Stimulated activated naive B cell treated with anti-CD40 and anti-IgM and Interleukin-4, amounts not matched to agents 10 μg/mL and 1 μg/mL and 100 μg/mL, for 72 hours (primary cell): ENCODE results near the gene LTBP1.
A peak's percentile ranks its signal among the peaks of the same experiment; 100 is the strongest.

Experiments
- ATAC-seq, 2 donors: fragments of 150-1000 bp; cut with Tn5 transposase; replicated peaks; 2 replicates each; pipeline ENCODE4 v1.10.0; 2021; ENCODE audit warnings: moderate library complexity in 1 of 2
- DNase-seq: peaks from one replicate; pipeline ENCODE4 v3.0.0; 2021
- H3K27ac Mint-ChIP-seq: one replicate; pipeline ENCODE4 v1.8.0; 2022; ENCODE audit warnings: mild to moderate bottlenecking, mixed read lengths
- H3K27me3 Mint-ChIP-seq, 2 donors: one replicate each; pipeline ENCODE4 v1.8.0; 2022; ENCODE audit warnings: mixed read lengths in 2 of 2
- H3K36me3 Mint-ChIP-seq, 2 donors: one replicate each; pipeline ENCODE4 v1.8.0; 2022; ENCODE audit warnings: mixed read lengths in 2 of 2, mild to moderate bottlenecking in 1 of 2
- H3K4me1 Mint-ChIP-seq, 2 donors: one replicate each; pipeline ENCODE4 v1.8.0; 2022; ENCODE audit warnings: mixed read lengths in 2 of 2, mild to moderate bottlenecking in 1 of 2
- H3K4me3 Mint-ChIP-seq, 2 donors: one replicate each; pipeline ENCODE4 v1.8.0; 2022; ENCODE audit warnings: mild to moderate bottlenecking in 2 of 2, mixed read lengths in 2 of 2, moderate library complexity in 1 of 2
- H3K9me3 Mint-ChIP-seq, 2 donors: one replicate each; pipeline ENCODE4 v1.8.0; 2022; ENCODE audit warnings: mixed read lengths in 2 of 2, mild to moderate bottlenecking in 1 of 2

Gene LTBP1

DNA sequence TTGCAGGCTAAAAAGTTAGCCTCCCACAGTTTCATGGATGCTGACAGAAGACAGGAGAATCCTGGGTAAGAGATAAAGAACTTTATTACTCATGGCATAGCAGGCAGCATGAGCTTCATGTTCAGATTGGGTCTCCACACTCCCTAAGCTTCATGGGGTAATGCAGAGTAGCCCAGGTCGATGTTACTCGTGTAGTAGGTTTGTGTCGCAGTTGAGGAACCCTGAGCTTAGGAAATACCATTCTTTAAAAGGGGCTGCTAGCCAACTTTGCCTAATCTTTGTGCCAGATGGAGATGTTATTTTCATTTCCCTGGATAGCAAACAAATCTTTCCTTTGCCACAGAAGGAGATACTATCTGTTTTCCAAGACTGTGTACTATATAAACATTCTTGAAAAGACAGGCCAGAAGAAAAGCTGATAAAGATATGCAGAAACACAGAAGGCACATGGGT, 117.6 kb downstream of the LTBP1 start:
- Mint-ChIP-seq H3K4me1 (no peaks in the 10 kb centered on the region), H3K9me3 (no peaks in the 10 kb centered on the region), H3K4me3 (no peak overlapping the region), H3K27me3 (peaks cover 8 to 10% of the 10 kb centered on the region in 2 donors), H3K27ac (no peak overlapping the region), H3K36me3 (no peaks in the 10 kb centered on the region)
- DNase-seq (no peak), ATAC-seq (no peak)

DNA sequence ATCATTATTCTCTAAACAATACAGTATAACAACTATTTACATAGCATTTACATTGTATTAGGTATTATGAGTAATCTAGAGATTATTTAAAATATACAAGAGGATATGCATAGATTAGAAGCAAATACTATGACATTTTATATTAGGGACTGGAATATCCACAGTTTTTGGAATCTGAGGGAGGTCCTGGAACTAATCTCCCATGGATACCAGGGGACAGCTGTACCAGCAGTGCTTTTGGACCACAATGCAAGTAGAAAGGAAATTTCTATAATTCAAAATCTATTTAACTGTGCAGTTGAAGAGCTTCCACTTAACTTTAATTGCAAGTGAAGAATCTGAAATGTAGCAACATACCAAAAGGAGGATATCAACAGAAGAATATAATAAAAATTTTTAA, 120.8 kb downstream of the LTBP1 start:
- no peaks in the 10 kb centered on the region for H3K9me3 Mint-ChIP-seq

GRCh38 chr2:33068261-33068660, 121.5 kb downstream of the LTBP1 start:
- DNase-seq, result no peak
- no peaks in the 10 kb centered on the region for H3K9me3 Mint-ChIP-seq

More for the DNA sequence above, 120.8 kb downstream of the LTBP1 start:
- H3K27me3 Mint-ChIP-seq, result peaks cover 6 to 16% of the 10 kb centered on the region in 2 donors
- no peak overlapping the region for H3K4me3 Mint-ChIP-seq
- no peak for DNase-seq
- H3K36me3 Mint-ChIP-seq, result no peaks in the 10 kb centered on the region
- no peaks in the 10 kb centered on the region for H3K4me1 Mint-ChIP-seq
- ATAC-seq, result no peak
- H3K27ac Mint-ChIP-seq, result no peak overlapping the region

DNA sequence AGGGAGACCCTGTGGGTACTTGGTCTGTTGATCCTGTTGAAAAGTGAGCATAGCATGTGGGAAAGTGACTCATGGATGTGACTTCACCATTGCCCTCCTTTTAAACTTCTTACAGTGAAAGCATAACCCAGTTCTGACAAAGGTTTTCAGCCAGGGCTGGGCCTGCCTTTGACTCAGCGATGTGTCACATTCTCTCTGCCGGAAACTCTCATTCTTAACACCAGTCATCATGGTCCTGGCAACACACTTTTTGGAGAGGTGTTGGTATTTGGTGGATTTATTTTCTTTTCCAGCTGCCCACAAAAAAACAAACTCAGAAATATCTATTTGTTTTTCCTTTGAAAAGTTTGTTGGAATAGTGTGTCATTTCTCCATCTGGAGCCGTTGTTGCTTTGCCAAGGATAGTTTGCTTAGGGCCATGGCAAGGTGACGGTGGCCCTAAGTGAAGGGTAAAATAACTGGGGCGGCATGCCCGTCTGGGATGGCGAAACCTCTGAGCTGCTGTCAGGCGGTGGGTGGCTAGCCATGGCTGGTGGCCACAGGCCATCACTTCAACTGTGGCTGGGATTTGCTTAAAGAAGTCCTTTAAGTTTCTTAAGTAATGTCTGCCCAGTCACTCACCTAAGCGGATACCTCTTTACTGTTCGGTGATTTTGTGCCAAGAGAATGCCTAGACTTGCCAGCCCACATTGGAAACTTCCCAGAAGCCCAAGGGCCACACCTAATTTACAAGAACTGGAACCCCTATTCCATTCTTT, 123.3 kb downstream of the LTBP1 start:
- DNase-seq (no peak), ATAC-seq (no peak)
- Mint-ChIP-seq H3K9me3 (no peaks in the 10 kb centered on the region), H3K36me3 (no peaks in the 10 kb centered on the region), H3K4me3 (no peak overlapping the region), H3K4me1 (no peaks in the 10 kb centered on the region), H3K27ac (no peak overlapping the region), H3K27me3 (peaks cover 4 to 14% of the 10 kb centered on the region in 2 donors)

More at GRCh38 chr2:33068261-33068660, 121.5 kb downstream of the LTBP1 start:
- Mint-ChIP-seq H3K27ac (no peak overlapping the region), H3K4me1 (no peaks in the 10 kb centered on the region), H3K27me3 (peaks cover 4 to 14% of the 10 kb centered on the region in 2 donors), H3K4me3 (no peak overlapping the region), H3K36me3 (no peaks in the 10 kb centered on the region)
- no peak for ATAC-seq

- H3K4me3 Mint-ChIP-seq, result no peak overlapping the region
- no peak for ATAC-seq
- no peak for DNase-seq
- H3K9me3 Mint-ChIP-seq, result no peaks in the 10 kb centered on the region
- H3K27ac Mint-ChIP-seq, result no peak overlapping the region
- H3K27me3 Mint-ChIP-seq, result peaks cover 4 to 14% of the 10 kb centered on the region in 2 donors
- no peaks in the 10 kb centered on the region for H3K36me3 Mint-ChIP-seq
- H3K4me1 Mint-ChIP-seq, result no peaks in the 10 kb centered on the region
These were observed 124.8 kb downstream of the LTBP1 start for GRCh38 chr2:33071591-33071990.

DNA sequence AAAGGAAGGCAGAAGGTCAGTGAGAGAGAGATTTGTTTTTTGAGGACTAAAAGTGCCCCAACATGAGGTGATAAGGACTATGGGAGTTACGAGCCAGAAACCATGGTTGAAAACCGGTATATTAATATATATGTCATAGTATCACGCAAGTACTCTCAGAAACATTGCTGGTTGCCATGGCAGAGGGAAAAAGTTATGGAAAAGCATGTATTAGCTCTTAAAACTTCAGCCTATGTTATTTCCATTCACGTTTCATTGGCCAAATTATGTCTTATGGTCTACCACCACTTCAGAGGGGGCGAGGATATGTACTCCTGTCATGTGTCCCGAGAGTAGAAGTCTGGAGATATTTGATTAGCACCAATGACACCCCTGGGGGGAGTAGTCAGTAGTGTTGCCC, 125.9 kb downstream of the LTBP1 start:
- Mint-ChIP-seq H3K27me3 (peaks cover 4 to 14% of the 10 kb centered on the region in 2 donors), H3K4me1 (peaks cover 0 to under 1% of the 10 kb centered on the region in 2 donors), H3K4me3 (no peak overlapping the region), H3K9me3 (no peaks in the 10 kb centered on the region), H3K27ac (no peak overlapping the region), H3K36me3 (no peaks in the 10 kb centered on the region)
- DNase-seq, result no peak
- ATAC-seq, result no peak

DNA sequence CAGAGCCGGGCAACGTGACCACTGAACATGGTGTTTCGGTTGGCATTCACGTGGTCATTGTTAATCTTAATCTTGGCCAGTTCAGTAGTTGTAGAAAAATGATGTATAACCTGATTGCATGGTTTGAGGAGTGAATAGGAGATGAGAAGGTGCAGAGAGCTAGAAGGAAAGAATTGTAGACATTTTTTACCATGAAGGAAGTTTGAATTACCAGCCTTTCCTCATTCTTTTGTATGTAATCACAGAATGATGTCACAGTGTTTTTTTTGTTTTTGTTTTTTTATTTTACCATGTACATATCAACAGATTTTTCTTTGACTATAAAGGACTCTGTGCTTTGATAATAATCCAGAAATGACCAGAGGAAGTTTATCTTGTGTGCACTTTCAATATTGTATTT, 126.3 kb downstream of the LTBP1 start:
- Mint-ChIP-seq H3K9me3 (no peaks in the 10 kb centered on the region), H3K27me3 (peaks cover 4 to 14% of the 10 kb centered on the region in 2 donors), H3K36me3 (no peaks in the 10 kb centered on the region)

DNA sequence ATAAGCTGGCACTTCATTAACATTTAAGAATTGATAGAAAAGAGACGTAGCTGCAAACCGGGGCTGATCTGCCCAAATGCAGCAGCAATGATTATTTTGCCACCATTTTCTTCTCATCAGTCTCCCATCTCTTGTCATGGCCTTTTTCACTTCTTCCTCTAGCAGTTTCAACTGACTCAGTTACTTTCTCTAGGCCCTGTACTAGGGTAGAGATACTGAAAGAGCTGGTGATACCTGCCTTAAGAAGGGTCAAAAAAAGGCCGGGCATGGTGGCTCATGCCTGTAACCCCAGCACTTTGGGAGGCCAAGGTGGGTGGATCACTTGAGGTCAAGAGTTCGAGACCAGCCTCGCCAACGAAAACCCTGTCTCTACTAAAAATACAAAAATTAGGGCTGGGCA, 127.4 kb downstream of the LTBP1 start:
- Mint-ChIP-seq H3K4me3 (no peak overlapping the region), H3K9me3 (no peaks in the 10 kb centered on the region), H3K27me3 (peaks cover 2 to 11% of the 10 kb centered on the region in 2 donors), H3K36me3 (no peaks in the 10 kb centered on the region), H3K27ac (no peak overlapping the region), H3K4me1 (peaks cover 0 to 7% of the 10 kb centered on the region in 2 donors)
- no peak for ATAC-seq
- DNase-seq, result no peak

More for the DNA sequence above, 126.3 kb downstream of the LTBP1 start:
- ATAC-seq, result no peak
- no peak overlapping the region for H3K27ac Mint-ChIP-seq
- H3K4me1 Mint-ChIP-seq, result peaks cover 0 to 4% of the 10 kb centered on the region in 2 donors
- H3K4me3 Mint-ChIP-seq, result no peak overlapping the region
- DNase-seq, result no peak

GRCh38 chr2:33077311-33077710, 130.6 kb downstream of the LTBP1 start:
- Mint-ChIP-seq H3K36me3 (no peaks in the 10 kb centered on the region), H3K27ac (no peak overlapping the region), H3K9me3 (peaks cover 2 to 3% of the 10 kb centered on the region in 2 donors), H3K27me3 (peaks cover 0 to 1% of the 10 kb centered on the region in 2 donors), H3K4me3 (no peak overlapping the region), H3K4me1 (peaks cover 2 to 15% of the 10 kb centered on the region in 2 donors)
- DNase-seq (no peak), ATAC-seq (no peak)

DNA sequence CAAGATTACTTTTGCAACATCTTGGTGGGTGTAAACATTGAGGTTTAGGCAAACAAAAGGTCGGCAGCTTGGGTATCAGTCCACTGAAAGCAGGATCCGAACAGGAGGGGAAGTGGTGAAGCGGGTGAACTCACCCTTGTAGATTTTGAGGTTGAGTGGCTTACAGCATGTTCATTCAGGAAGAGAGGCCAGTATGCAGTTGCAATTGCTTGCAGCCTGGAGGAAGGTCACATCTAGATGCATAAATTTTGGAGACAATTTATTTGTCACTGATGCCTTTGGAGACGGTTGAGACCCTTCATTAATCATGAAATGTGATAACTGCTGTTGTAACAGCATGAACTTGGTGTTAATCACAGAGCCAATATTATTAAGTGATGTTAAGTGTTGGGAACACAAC, 131.1 kb downstream of the LTBP1 start:
- H3K36me3 Mint-ChIP-seq, result no peaks in the 10 kb centered on the region

GRCh38 chr2:33081691-33082090, 134.9 kb downstream of the LTBP1 start:
- ATAC-seq (no peak), DNase-seq (no peak)
- Mint-ChIP-seq H3K27me3 (peaks cover 5 to 8% of the 10 kb centered on the region in 2 donors), H3K9me3 (peaks cover 3 to 4% of the 10 kb centered on the region in 2 donors), H3K36me3 (no peaks in the 10 kb centered on the region), H3K4me1 (peaks cover 12 to 33% of the 10 kb centered on the region in 2 donors), H3K4me3 (no peak overlapping the region), H3K27ac (no peak overlapping the region)

More for the DNA sequence above, 131.1 kb downstream of the LTBP1 start:
- Mint-ChIP-seq H3K4me3 (no peak overlapping the region), H3K4me1 (peaks cover 4 to 19% of the 10 kb centered on the region in 2 donors), H3K27me3 (no peaks in the 10 kb centered on the region), H3K9me3 (peaks cover 3 to 4% of the 10 kb centered on the region in 2 donors), H3K27ac (no peak overlapping the region)
- ATAC-seq (no peak), DNase-seq (no peak)

GRCh38 chr2:33083699-33084387, 137.1 kb downstream of the LTBP1 start:
- ATAC-seq (peak; percentile 25 to 48), DNase-seq (no peak)
- peaks cover 5 to 8% of the 10 kb centered on the region in 2 donors for H3K27me3 Mint-ChIP-seq
- no peak overlapping the region for H3K27ac Mint-ChIP-seq
- no peak overlapping the region for H3K4me3 Mint-ChIP-seq
- peaks cover 3 to 4% of the 10 kb centered on the region in 2 donors for H3K9me3 Mint-ChIP-seq
- H3K36me3 Mint-ChIP-seq, result no peaks in the 10 kb centered on the region
- H3K4me1 Mint-ChIP-seq, result peaks cover 12 to 26% of the 10 kb centered on the region in 2 donors

DNA sequence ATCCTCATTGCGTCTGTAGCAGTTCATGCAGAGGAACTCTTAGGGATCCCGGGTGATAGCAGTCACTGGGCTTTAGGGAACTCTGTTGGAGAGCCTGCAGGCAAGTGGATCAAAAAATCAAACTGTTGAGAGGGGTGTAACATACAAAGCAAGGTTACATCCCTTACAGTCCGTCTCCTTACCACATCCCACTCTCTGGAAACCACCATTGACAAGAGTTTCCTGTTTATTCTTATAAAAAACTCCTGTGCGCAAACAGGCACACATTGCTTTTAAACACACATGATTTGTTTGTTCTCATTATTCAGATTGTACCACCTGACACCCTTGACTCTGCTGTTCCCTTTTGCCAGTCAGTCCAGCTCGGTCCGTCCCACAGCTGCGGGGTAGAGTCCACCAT, 137.7 kb downstream of the LTBP1 start:
- no peaks in the 10 kb centered on the region for H3K36me3 Mint-ChIP-seq
- H3K27ac Mint-ChIP-seq, result no peak overlapping the region
- peaks cover 5 to 8% of the 10 kb centered on the region in 2 donors for H3K27me3 Mint-ChIP-seq
- ATAC-seq (no peak), DNase-seq (no peak)
- H3K9me3 Mint-ChIP-seq, result peaks cover 3 to 4% of the 10 kb centered on the region in 2 donors
- H3K4me3 Mint-ChIP-seq, result no peak overlapping the region
- H3K4me1 Mint-ChIP-seq, result peaks cover 12 to 26% of the 10 kb centered on the region in 2 donors

GRCh38 chr2:33085646-33086045, 138.9 kb downstream of the LTBP1 start:
- no peak overlapping the region for H3K27ac Mint-ChIP-seq
- H3K4me1 Mint-ChIP-seq, result peaks cover 12 to 26% of the 10 kb centered on the region in 2 donors
- ATAC-seq (no peak), DNase-seq (no peak)
- no peak overlapping the region for H3K4me3 Mint-ChIP-seq
- peaks cover 3 to 4% of the 10 kb centered on the region in 2 donors for H3K9me3 Mint-ChIP-seq
- H3K27me3 Mint-ChIP-seq, result peaks cover 8 to 11% of the 10 kb centered on the region in 2 donors
- H3K36me3 Mint-ChIP-seq, result no peaks in the 10 kb centered on the region
